NCI-H2081 treated with DMSO at 0.1 percent for 48 hours (cell line): Measurements from ENCODE around the gene CASK.
"Not testable (repeated sequence)": the region's sequence is repeated elsewhere in the genome, so short reads cannot be mapped to it uniquely, and the experiment has no call there.

Source experiments
- DNase-seq: peaks from one replicate; lab custom pipeline; 2025; lab: John Stamatoyannopoulos, UW

CASK gene

DNA sequence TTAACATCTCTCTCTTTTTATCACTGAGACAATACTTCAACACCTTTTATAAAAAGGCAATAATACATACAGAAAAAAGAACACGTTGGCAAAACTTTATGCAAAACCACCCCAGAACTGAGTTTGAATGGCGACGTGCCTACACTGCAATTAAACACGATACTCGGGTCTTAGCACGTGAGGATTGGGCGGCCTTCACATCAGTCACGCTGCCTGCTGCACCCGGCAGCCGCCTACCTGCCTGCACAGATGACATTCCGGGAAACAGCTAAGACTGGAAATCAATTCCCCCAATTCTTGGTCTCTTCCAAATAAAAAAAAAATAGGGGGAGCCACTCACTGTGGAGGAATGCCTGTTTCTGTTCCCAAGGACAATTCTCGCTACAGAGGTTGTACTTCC lies 408.0 kb downstream of the CASK start:
- DNase-seq: no peak

GRCh38 chrX:41514179-41514578 lies 409.2 kb downstream of the CASK start:
- no peak for DNase-seq

GRCh38 chrX:41512853-41513252 lies 410.5 kb downstream of the CASK start:
- not testable (repeated sequence) for DNase-seq

DNA sequence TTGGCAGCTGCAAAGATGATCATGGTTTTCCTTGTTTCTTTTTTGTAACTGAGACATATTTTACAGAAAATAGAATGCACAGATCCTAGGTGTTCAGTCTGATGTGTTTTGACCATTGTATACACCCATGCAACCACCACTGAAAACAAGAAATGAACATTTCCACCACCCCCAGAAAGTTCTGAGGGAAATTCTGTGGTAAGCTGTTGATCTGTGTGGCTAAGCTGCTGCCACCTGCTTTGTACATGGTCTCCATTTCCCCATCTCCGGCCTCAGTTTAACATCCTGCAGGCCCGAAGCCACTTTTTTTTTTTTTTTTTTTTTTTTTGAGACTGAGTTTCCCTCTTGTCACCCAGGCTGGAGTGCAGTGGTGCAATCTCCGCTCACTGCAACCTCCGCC lies 411.0 kb downstream of the CASK start:
- no peak for DNase-seq

DNA sequence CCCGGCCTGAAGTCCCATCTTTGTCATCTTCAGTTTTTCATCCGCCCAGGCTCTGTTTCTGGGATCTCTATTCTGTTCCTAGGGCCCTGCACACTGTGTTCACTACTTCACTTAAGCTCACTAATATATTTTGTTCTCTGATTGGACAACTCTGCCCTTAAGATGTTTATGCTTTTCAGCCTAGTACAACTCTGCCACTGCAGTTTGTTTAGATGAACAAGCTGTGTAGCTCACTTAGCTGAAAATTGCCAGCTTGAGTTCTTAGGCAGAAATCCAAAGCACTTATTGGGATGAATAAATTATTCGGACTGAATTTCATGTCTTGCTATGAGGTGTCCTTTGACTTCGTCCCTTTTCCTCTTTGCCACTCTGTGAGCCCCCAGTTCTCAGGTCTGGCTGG lies 415.4 kb downstream of the CASK start:
- DNase-seq: no peak

DNA sequence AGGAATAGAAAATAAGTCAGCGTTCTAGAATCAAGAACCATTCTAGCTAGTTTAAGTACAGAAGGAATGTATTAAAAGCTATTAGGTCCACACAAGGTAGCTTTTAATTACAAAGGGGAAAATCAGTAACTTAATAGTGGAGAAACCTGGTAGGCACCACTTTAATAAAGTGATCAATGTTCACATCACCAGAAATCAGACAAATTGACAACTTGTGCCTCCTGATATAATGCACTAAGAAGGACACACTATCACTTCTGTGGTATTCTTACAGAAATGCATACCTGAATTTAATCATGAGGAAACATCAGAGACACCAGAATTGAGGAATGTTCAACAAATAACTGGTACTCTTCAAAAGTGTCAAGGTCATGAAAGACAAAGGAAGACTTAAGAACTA lies 421.4 kb downstream of the CASK start:
- DNase-seq: no peak

GRCh38 chrX:41499984-41500383 lies 423.4 kb downstream of the CASK start:
- no peak for DNase-seq

GRCh38 chrX:41499195-41499594 lies 424.2 kb downstream of the CASK start:
- no peak for DNase-seq

- no peak for DNase-seq
These were observed 431.9 kb downstream of the CASK start for GRCh38 chrX:41491267-41492004.

DNA sequence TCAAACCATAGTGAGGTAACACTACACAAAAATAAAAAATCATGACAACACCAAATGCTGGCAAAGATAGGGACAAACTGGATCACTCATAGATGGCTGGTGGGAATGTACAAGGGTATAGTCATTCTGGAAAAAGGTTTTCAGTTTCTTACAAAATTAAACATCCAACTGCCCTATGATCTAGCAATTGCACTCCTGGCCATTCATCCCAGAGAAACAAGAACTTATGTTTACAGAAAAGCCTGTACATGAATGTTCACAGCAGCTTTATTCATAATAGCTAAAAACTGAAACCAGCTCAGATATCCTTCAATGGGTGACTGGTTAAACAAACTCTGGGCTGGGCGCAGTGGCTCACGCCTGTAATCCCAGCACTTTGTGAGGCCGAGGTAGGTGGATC lies 432.9 kb downstream of the CASK start:
- no peak for DNase-seq

DNA sequence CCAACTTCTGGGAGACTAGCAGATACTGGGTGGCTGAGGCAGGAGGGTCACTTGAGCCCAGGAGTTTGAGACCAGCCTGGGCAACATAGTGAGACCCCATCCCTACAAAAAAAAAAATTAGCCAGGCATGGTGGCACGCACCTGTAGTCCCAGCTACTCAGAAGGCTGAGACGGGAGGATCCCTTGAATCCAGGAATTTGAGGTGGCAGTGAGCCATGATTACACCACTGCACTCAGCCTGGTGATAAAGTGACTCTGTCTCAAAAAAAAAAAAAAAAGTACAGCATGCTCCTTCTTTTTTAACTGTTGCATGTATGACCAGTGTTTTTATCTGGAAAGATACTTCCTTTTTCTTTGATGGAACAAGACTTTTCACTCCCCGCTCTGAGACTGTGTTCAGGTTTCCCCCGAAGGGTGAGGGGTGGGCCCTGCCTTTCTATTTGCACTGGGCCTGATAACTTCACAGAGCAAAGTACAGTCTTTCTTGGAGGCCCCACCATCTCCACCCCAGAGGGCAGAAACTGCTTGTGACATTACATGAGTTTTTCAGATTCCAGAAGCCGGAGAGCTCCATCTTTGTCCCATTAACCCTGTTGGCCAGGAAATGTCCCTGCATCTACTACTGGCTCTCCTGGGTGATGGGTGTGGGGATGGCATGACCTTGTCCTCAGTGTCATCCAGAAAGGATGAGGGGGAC lies 441.1 kb downstream of the CASK start:
- DNase-seq: no peak

GRCh38 chrX:41481264-41482109 lies 441.9 kb downstream of the CASK start:
- no peak for DNase-seq

- no peak for DNase-seq
These were observed 442.7 kb downstream of the CASK start for GRCh38 chrX:41480508-41481260.

DNA sequence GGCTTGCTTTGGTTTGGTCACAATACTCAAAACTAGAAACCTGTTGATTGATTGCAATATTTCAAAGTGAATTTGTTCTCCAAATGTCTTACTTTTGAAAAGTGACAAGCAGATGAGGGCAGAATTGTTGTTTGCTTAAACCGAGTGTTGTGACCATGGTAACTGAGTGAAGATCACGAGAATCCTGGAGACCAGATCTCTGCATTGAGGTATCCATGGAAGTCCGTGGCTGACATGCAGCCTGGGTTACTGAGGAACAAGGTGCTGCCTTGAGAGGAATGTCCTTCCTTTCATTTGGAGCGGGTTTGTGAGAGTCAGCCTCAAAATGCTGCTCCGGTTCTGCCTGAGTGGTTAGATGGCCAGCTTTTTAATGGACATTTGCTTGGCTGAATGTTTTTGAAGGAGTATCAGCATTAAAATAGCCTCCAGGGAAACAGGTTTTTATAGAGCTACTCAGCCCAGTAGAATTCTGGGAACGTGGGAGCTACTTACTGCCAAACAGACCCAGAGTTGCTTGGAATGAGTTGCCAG lies 444.9 kb downstream of the CASK start:
- no peak for DNase-seq

- no peak for DNase-seq
These were observed 447.6 kb downstream of the CASK start for GRCh38 chrX:41475591-41476241.

GRCh38 chrX:41475191-41475590 lies 448.2 kb downstream of the CASK start:
- no peak for DNase-seq

GRCh38 chrX:41474726-41475100 lies 448.6 kb downstream of the CASK start:
- no peak for DNase-seq

DNA sequence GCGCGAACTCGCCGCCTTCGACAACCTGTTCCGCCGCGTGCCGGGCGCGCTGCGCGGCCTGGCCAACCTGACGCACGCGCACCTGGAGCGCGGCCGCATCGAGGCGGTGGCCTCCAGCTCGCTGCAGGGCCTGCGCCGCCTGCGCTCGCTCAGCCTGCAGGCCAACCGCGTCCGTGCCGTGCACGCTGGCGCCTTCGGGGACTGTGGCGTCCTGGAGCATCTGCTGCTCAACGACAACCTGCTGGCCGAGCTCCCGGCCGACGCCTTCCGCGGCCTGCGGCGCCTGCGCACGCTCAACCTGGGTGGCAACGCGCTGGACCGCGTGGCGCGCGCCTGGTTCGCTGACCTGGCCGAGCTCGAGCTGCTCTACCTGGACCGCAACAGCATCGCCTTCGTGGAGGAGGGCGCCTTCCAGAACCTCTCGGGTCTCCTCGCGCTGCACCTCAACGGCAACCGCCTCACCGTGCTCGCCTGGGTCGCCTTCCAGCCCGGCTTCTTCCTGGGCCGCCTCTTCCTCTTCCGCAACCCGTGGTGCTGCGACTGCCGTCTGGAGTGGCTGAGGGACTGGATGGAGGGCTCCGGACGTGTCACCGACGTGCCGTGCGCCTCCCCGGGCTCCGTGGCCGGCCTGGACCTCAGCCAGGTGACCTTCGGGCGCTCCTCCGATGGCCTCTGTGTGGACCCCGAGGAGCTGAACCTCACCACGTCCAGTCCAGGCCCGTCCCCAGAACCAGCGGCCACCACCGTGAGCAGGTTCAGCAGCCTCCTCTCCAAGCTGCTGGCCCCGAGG lies 449.2 kb downstream of the CASK start:
- no peak for DNase-seq

DNA sequence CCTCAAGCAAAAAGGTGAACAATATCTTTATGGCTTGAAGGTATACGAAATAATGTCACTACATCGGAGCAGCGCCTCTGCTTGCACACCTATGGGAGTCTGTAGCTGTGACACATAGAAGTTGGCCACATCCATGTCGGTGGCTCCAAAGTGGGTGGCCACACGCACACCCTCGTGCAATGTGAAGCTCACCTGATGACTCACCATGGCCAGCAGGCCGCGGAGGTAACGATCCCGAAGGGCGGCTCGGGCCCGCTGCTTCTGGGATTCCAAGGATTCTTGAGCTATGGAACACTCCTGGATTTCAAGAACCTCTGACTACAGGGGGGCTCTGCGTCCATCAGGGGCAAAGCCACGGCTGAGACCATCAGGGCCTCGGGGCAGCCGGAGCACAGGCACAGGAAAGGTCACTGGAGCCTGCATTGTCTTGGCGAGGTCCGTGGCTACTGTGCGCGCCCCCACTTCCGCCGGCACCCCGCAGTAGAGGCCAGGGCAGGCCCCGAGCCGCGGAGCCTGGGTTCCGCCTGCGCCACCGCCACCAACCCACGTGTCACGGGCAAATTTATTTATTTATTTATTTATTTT lies 451.0 kb downstream of the CASK start:
- no peak for DNase-seq

DNA sequence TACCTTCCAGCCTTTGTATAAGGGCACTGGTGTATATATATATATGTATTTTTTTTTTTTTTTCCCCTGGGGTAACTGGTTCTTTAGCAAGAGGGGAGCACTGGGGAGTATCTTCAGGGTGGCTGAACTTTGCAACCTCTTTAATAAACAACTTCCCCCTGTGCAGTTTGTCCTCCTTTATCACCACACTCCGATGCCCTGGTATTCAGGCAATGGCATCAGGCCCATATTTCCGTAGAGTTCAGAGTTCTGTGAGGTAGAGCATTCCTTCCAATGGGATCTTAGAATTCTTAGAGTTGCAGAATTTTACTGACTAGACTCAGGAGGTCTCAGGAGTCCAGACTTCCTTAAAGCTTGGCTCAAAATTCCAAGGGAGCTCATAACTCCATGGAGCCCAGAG lies 451.6 kb downstream of the CASK start:
- no peak for DNase-seq
